Thoracic aorta (tissue), 2 donors: ENCODE measurements around the gene NEUROG2. TPM values are rescaled to one million over a fixed set of nuclear protein-coding genes. Genes with fewer than 3 reads are reported as not detected.
A peak's percentile ranks its signal among the peaks of the same experiment; 100 is the strongest.

Experiments
- ATAC-seq: fragments of 150-250 bp; one replicate; pipeline ENCODE4 v1.8.0; 2017; ENCODE audit warnings: low read depth; ENCODE audit not compliant: insufficient number of reproducible peaks, low FRiP score
- DNase-seq: peaks from one replicate; pipeline ENCODE4 v3.0.0-alpha.2; 2020; ENCODE audit warnings: low spot score
- H3K27ac ChIP-seq, 2 donors: fragments of 200-600 bp; sonication (generic); 1 replicate in 1 of 2; 2 replicates in 1 of 2; pipeline ENCODE4 v1.5.1; 2016; ENCODE audit warnings: mild to moderate bottlenecking in 2 of 2, moderate library complexity in 2 of 2
- H3K27me3 ChIP-seq: fragments of 200-600 bp; sonication (generic); replicated peaks from 2 replicates; pipeline ENCODE4 v1.6.0; 2016; ENCODE audit warnings: mild to moderate bottlenecking; ENCODE audit not compliant: insufficient read depth
- H3K36me3 ChIP-seq: fragments of 200-600 bp; sonication (generic); one replicate; pipeline ENCODE4 v1.5.1; 2016
- H3K4me1 ChIP-seq, 2 donors: fragments of 200-600 bp; sonication (generic); 1 replicate in 1 of 2; 2 replicates in 1 of 2; pipeline versions ENCODE4 v1.5.1 to v1.6.0; 2016; ENCODE audit warnings: low read depth in 2 of 2, mild to moderate bottlenecking in 1 of 2; ENCODE audit not compliant: control insufficient read depth in 1 of 2
- H3K4me3 ChIP-seq: fragments of 200-600 bp; sonication (generic); 2 replicates; pipeline ENCODE4 v1.5.1; 2016; ENCODE audit warnings: mild to moderate bottlenecking
- H3K9me3 ChIP-seq: fragments of 200-600 bp; sonication (generic); 2 replicates; pipeline ENCODE4 v1.5.1; 2016
- total RNA-seq, 2 donors: library from RNA; depleted of rRNA; stranded (reverse); fragments of >200 nt; gene quantifications; one replicate each; pipeline versions ENCODE4 v1.1.0 to v1.2.3, GENCODE V29; 2016
- TF ChIP-seq, protein P1 (sequence below): fragments of 200-600 bp; sonication (generic); IDR thresholded peaks from one replicate; pipeline ENCODE4 v1.5.1; 2019; ENCODE audit warnings: antibody characterized with exemption

Gene NEUROG2
- total RNA-seq, 2 donors from 2014 or later, result not detected

DNA sequence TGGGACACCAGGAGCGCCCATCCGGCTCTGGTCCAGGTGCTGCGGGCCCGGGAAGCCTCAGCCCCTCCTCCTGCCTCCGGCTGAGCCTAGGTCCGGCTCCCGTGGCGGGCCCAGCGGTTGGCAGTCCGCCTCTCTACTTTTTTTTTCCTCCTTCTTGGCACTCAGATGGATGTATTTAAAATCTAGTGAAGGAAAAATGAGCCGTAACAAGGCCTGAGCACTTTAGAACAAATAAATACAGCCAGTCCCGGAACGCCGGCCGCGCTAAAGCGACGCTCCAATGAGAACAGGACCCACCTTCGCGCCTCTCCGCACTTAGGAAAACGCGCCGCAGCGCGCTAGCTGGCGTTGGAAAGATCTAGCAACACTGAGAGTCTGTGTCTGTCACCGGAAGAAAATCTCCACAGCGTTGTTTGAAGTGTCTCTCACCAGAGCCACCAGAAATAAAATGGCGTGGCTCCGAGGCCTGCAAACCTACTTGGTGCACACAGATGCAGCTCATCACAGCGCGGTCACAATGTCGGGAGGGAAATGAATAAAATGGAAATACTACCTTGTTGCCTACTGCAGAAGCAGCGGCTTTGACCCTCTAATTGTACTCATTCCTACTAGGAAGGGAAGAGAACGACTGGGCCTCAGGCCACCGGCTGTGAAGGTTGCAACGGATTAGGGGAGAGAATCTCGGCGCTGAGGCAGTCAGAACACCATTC, 4.7 kb downstream of the NEUROG2 start:
- TF ChIP-seq, protein P1, sequence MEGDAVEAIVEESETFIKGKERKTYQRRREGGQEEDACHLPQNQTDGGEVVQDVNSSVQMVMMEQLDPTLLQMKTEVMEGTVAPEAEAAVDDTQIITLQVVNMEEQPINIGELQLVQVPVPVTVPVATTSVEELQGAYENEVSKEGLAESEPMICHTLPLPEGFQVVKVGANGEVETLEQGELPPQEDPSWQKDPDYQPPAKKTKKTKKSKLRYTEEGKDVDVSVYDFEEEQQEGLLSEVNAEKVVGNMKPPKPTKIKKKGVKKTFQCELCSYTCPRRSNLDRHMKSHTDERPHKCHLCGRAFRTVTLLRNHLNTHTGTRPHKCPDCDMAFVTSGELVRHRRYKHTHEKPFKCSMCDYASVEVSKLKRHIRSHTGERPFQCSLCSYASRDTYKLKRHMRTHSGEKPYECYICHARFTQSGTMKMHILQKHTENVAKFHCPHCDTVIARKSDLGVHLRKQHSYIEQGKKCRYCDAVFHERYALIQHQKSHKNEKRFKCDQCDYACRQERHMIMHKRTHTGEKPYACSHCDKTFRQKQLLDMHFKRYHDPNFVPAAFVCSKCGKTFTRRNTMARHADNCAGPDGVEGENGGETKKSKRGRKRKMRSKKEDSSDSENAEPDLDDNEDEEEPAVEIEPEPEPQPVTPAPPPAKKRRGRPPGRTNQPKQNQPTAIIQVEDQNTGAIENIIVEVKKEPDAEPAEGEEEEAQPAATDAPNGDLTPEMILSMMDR, result no peak
- peak overlapping the region; percentile 66 for H3K4me3 ChIP-seq
- H3K27ac ChIP-seq, result no peak overlapping the region
- no peaks in the 10 kb centered on the region for H3K9me3 ChIP-seq
- peaks cover 19 to 41% of the 10 kb centered on the region in 2 donors for H3K4me1 ChIP-seq
- DNase-seq, result no peak
- H3K36me3 ChIP-seq, result no peaks in the 10 kb centered on the region
- no peak for ATAC-seq
- peaks cover 22% of the 10 kb centered on the region for H3K27me3 ChIP-seq

DNA sequence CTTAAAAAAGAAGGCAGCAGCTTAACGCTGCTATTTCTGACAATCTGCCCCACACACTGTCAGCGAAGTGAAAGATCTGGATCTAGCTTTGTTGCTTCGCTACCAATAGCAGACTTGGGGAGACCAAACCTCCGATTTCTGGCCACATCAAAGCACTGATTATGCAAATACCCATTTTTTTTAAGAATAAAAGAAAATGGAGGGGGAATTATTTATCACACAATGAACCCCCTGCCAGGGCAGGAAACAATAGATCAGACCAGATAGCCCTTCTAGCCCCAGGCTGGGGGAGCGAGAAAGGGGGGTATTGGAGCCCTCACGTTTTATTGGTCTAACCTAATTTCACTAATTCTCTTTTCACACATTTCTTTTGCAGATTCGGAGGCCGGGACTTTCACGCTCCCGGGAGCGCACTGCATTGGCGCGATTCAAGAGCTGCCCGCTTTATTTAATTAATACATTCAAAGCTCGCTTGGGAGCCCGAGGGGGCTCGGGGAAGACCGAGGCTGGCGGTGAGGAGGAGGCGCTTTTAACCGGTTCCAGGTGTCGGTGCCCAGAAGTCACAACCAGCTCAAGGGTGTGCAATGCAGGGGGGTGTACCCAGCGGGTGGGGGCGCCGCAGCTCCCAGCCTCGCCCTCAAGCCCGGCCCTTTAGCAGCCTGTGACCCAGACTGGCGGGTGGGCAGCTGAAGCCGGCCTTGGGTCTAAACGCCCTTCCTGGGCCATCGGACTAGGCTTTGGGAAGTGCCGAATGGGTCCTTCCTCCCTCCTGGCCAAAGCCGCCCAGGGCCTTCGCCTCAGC, 5.5 kb downstream of the NEUROG2 start:
- peak overlapping the region; percentile 66 for H3K4me3 ChIP-seq
- no peaks in the 10 kb centered on the region for H3K9me3 ChIP-seq
- H3K4me1 ChIP-seq, result peaks cover 19 to 39% of the 10 kb centered on the region in 2 donors
- H3K36me3 ChIP-seq, result no peaks in the 10 kb centered on the region
- TF ChIP-seq, protein P1, result no peak
- no peak for ATAC-seq
- DNase-seq, result no peak
- H3K27ac ChIP-seq, result no peak overlapping the region
- H3K27me3 ChIP-seq, result peaks cover 22% of the 10 kb centered on the region

DNA sequence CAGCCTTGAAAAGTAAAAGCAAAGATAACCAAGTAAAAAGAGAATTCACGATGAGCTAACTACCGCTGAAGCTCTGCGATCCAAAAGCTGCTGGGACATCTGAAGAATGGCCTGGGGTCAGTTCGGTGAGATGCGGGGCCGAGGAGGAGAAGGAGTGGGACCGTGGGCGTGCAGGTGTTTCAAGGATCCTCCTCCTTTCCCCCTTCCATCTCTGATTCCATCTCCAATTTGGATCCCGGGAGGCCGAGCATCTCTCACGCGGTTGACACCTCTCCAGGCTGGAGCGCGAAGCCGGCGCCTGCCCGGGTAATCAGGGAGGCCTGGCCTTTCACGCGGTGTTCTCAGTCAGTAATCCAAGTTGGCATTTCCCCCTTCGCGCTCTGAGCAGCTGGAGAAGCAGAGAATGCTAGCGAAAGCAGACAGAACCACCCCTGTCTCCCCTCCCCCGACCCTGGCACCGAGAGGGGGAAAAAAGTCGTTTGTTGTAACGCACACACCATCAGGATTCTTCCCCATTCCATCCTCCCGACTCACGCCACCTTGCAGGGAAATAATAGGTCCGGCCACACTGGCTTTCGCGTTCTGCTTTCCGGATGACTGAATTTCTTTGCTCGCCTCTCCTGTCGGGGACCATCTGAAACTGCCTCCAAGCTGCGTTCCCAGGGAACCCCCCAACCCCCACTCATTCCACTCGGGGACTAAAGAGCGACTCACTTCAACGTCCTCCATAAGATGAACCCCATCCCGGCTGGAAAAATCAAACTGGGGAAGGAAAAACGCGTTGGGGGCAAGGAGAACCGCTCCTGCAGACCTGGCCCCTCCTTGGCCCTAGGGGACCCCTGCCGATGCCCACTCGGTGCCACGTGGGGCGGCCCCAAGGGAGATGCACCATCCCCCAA, 6.5 kb downstream of the NEUROG2 start:
- no peaks in the 10 kb centered on the region for H3K9me3 ChIP-seq
- peaks cover 22% of the 10 kb centered on the region for H3K27me3 ChIP-seq
- H3K4me3 ChIP-seq, result peak overlapping the region; percentile 66
- ATAC-seq (no peak), DNase-seq (no peak)
- no peak overlapping the region for H3K27ac ChIP-seq
- H3K4me1 ChIP-seq, result peaks cover 19 to 29% of the 10 kb centered on the region in 2 donors
- TF ChIP-seq, protein P1, result no peak
- H3K36me3 ChIP-seq, result no peaks in the 10 kb centered on the region

DNA sequence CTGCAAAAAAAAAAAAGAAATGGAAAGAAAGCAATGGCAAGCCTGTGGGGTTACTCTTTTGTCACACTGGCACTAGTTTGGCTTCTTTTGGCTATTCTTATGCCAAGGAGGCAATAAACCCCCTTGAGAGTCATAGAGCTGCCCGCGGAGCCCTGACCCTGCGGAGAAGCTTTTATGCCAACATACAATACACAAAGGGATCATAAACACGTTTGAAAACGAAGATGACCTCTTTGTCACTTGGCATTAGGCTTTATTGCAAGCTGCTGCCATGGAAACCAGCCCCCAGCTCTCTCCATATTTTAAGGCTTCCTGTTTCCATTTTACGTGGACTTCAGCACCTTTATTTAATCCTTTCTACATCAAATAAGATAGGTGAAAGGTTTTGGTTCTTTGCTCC, 7.6 kb downstream of the NEUROG2 start:
- H3K27me3 ChIP-seq, result peaks cover 18% of the 10 kb centered on the region

More for the DNA sequence above, 7.6 kb downstream of the NEUROG2 start:
- TF ChIP-seq, protein P1, result no peak
- Histone ChIP-seq H3K4me3 (no peak overlapping the region), H3K9me3 (no peaks in the 10 kb centered on the region), H3K27ac (no peak overlapping the region), H3K36me3 (no peaks in the 10 kb centered on the region), H3K4me1 (peaks cover 19 to 25% of the 10 kb centered on the region in 2 donors)
- ATAC-seq (no peak), DNase-seq (no peak)
